ENCODE data around the gene TMEM132A.

DNA sequence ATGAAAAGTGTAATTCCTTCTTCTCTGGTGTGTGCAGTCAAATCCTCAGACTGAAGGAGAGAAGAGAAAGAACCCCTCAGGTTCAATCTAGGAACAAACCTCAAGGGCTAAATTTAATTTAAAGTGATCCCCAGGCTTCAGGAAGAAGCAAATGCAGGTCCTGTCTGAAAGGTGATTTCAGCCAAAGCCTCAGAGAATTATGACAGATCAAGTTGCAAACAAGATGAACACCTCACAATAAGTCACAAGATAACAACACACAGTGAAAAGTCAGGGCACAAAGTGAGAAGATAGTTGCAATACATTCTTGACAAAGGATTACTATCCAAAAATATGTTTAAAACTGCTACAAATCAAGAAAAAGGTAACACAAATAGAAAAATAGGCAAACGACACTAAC lies 45.2 kb upstream of the TMEM132A start:
- no peak for TF ChIP-seq POLR2AphosphoS5 (IDR thresholded peaks at IDR 0.05; ENCODE audit: borderline replicate concordance, low read depth, low read length)
- TF ChIP-seq EZH2 (IDR thresholded peaks at IDR 0.05) = no peak

Data from SK-N-MC (cell line).